Kidney (tissue), 14 donors: ENCODE data around the gene CCDC24. TPM values are rescaled to one million over a fixed set of nuclear protein-coding genes. Genes with fewer than 3 reads are reported as not detected.

Experiments used
- DNase-seq, 5 donors: peaks; one replicate each; pipeline ENCODE4 v3.0.0-alpha.2; 2013 to 2020
- FAIRE-seq: peaks from 2 replicates; lab custom pipeline; 2012; peaks lifted over from hg19 to GRCh38; lab: Jason Lieb, UNC
- H3K27ac ChIP-seq, 2 donors: one replicate each; pipeline ENCODE4 v1.7.0; 2013; ENCODE audit warnings: low read depth in 2 of 2, low read length in 2 of 2, inconsistent platforms in 1 of 2
- H3K27me3 ChIP-seq: one replicate; pipeline ENCODE4 v1.7.1; 2013; ENCODE audit warnings: low read length, inconsistent platforms; ENCODE audit not compliant: control insufficient read depth, insufficient read depth
- H3K36me3 ChIP-seq, 3 donors: one replicate each; pipeline versions ENCODE4 v1.7.0 to v1.7.1; 2013; ENCODE audit warnings: low read length in 3 of 3, control low read depth in 1 of 3, inconsistent platforms in 1 of 3; ENCODE audit not compliant: insufficient read depth in 3 of 3, control insufficient read depth in 2 of 3
- H3K4me1 ChIP-seq, 3 donors: one replicate each; pipeline versions ENCODE4 v1.7.0 to v1.7.1; 2013; ENCODE audit warnings: low read length in 3 of 3, inconsistent platforms in 1 of 3, low read depth in 1 of 3; ENCODE audit not compliant: control insufficient read depth in 2 of 3, insufficient read depth in 2 of 3
- H3K4me3 ChIP-seq, 3 donors: one replicate each; pipeline versions ENCODE4 v1.7.0 to v1.8.1; 2013; ENCODE audit warnings: low read length in 3 of 3, control low read depth in 1 of 3, inconsistent platforms in 1 of 3
- H3K9ac ChIP-seq, 3 donors: one replicate each; pipeline versions ENCODE4 v1.7.0 to v1.7.1; 2013; ENCODE audit warnings: low read length in 3 of 3, control low read depth in 1 of 3, inconsistent platforms in 1 of 3
- H3K9me3 ChIP-seq, 3 donors: one replicate each; pipeline versions ENCODE4 v1.7.0 to v1.7.1; 2013; ENCODE audit warnings: low read length in 3 of 3, control low read depth in 1 of 3, inconsistent platforms in 1 of 3; ENCODE audit not compliant: control insufficient read depth in 2 of 3, insufficient read depth in 1 of 3
- CTCF ChIP-seq: IDR thresholded peaks from 3 replicates; pipeline ENCODE4 v1.5.1; 2012; ENCODE audit warnings: mild to moderate bottlenecking, moderate library complexity, borderline replicate concordance; ENCODE audit not compliant: insufficient read depth; ENCODE audit errors: extremely low read depth
- intact Hi-C: fragments of 100-400 bp; cut with DNase I; formaldehyde crosslinking; loops from one replicate; pipeline ENCODE4 v1.11.1; 2022
- polyA plus RNA-seq: library from polyadenylated mRNA; stranded (reverse); fragments of 350-450 nt; fragmentation: Illumina TruSeq; extraction: RNeasy Lipid Tissue Mini Kit (QIAGEN cat#74804); gene quantifications from one replicate; pipeline ENCODE4 v1.2.3, GENCODE V29; 2014; ENCODE audit warnings: low read depth, low replicate concordance; ENCODE audit not compliant: insufficient read depth
- total RNA-seq: library from RNA; stranded (reverse); fragmentation: NEBNext Ultra II Directional; extraction: Animal tissue kit (Norgen Biotek cat#: 25700); gene quantifications from one replicate; pipeline ENCODE4 v1.2.1, GENCODE V29; 2021
- donor health status: control.
- donor health status: control.
- donor health status: control.
- donor health status: control.
- donor health status: control.
- donor health status: DM: yes; HTN: yes; CAD: no.
- donor health status: Normal renal cell carcinoma (clear cell type).

The CCDC24 gene
- total and polyA plus RNA-seq, 2 donors from 2014 or later, result 24.3 to 35.6 TPM

DNA sequence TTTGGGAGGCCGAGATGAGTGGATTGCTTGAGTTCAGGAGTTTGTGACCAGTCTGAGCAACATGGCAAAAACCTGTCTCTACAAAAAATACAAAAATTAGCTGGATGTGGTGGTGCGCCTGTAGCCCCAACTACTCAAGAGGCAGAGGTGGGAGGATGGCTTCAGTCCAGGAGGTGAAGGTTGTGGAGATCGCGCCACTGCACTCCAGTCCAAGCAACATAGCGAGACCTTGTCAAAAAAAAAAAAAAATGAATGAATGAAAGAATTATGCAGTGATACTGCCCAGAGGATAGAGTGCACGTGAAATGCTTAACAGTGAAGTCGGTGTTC, 22.0 kb upstream of the CCDC24 start:
- Histone ChIP-seq H3K4me3 (peak overlapping the region; percentile 13 to 92 (median 83)), H3K36me3 (peaks cover 0 to 17% (median 7%) of the 10 kb centered on the region in 3 donors), H3K9ac (no peak overlapping the region)

GRCh38 chr1:43969746-43970466, 21.5 kb upstream of the CCDC24 start, which contains the start of gene DPH2:
Gene DPH2, plus strand, starts transcription at chr1:43970010. Its CDS starts 166 bp downstream, at chr1:43970176.
- intact Hi-C loops, result no loop called here
- peak within 1 kb of the TSS; percentile 83 to 95 (median 92) for H3K4me3 ChIP-seq
- H3K9ac ChIP-seq, result peak within 1 kb of the TSS; percentile 48 to 77 (median 67)
- H3K27me3 ChIP-seq, result no peaks in the 10 kb centered on the region
- TF ChIP-seq CTCF, result no peak
- peaks cover 0 to 20% (median 8%) of the 10 kb centered on the region in 3 donors for H3K4me1 ChIP-seq
- H3K9me3 ChIP-seq, result no peaks in the 10 kb centered on the region
- DNase-seq (peak; percentile 97 to 99 (median 98)), FAIRE-seq (peak; percentile 81)
- H3K27ac ChIP-seq, result no peak within 1 kb of the TSS
- peaks cover 0 to 17% (median 7%) of the 10 kb centered on the region in 3 donors for H3K36me3 ChIP-seq

More for the DNA sequence above, 22.0 kb upstream of the CCDC24 start:
- no peak for TF ChIP-seq CTCF
- FAIRE-seq, result no peak
- Histone ChIP-seq H3K9me3 (no peaks in the 10 kb centered on the region), H3K27me3 (no peaks in the 10 kb centered on the region), H3K27ac (no peak overlapping the region), H3K4me1 (peaks cover 0 to 19% (median 8%) of the 10 kb centered on the region in 3 donors)
- DNase-seq, result no peak
- intact Hi-C loops, result no loop called here

- no peaks in the 10 kb centered on the region for H3K27me3 ChIP-seq
- peak overlapping the region; percentile 83 to 95 (median 92) for H3K4me3 ChIP-seq
- peaks cover 0 to 16% (median 4%) of the 10 kb centered on the region in 3 donors for H3K36me3 ChIP-seq
- intact Hi-C loops, result no loop called here
- H3K9ac ChIP-seq, result peak overlapping the region; percentile 48 to 77 (median 67)
- H3K27ac ChIP-seq, result no peak overlapping the region
- no peak for FAIRE-seq
- no peak for DNase-seq
- H3K9me3 ChIP-seq, result no peaks in the 10 kb centered on the region
- no peak for TF ChIP-seq CTCF
- peaks cover 0 to 21% (median 8%) of the 10 kb centered on the region in 3 donors for H3K4me1 ChIP-seq
Measured at GRCh38 chr1:43970502-43970901, 20.9 kb upstream of the CCDC24 start.
